NCI-H510A (cell line): ENCODE measurements around the gene NDFIP1.
"Not testable (repeated sequence)": the region's sequence is repeated elsewhere in the genome, so short reads cannot be mapped to it uniquely, and the experiment has no call there.

Source experiments
- DNase-seq: peaks from one replicate; lab custom pipeline; 2025; lab: John Stamatoyannopoulos, UW

NDFIP1 gene

GRCh38 chr5:142108432-142109330, at the start of gene NDFIP1:
Gene NDFIP1, plus strand, starts transcription at chr5:142108779. Its CDS starts 196 bp downstream, at chr5:142108975.
- peak; percentile 49 for DNase-seq

- DNase-seq = no peak
Measured at GRCh38 chr5:142059304-142059940, 49.2 kb upstream of the NDFIP1 start.

GRCh38 chr5:142063376-142063775, 45.2 kb upstream of the NDFIP1 start:
- DNase-seq = no peak

- no peak for DNase-seq
Measured at GRCh38 chr5:142063878-142064331, 44.7 kb upstream of the NDFIP1 start.

GRCh38 chr5:142065273-142065672, 43.3 kb upstream of the NDFIP1 start:
- DNase-seq = no peak

GRCh38 chr5:142069606-142070399, 38.8 kb upstream of the NDFIP1 start:
- no peak for DNase-seq

- DNase-seq = no peak
Measured at GRCh38 chr5:142070734-142071133, 37.8 kb upstream of the NDFIP1 start.

- DNase-seq = no peak
Measured at GRCh38 chr5:142072488-142072887, 36.1 kb upstream of the NDFIP1 start.

GRCh38 chr5:142073362-142073988, 35.1 kb upstream of the NDFIP1 start:
- no peak for DNase-seq

- no peak for DNase-seq
Measured at GRCh38 chr5:142074006-142074405, 34.6 kb upstream of the NDFIP1 start.

GRCh38 chr5:142078221-142078620, 30.4 kb upstream of the NDFIP1 start:
- no peak for DNase-seq

GRCh38 chr5:142078706-142079105, 29.9 kb upstream of the NDFIP1 start:
- no peak for DNase-seq

GRCh38 chr5:142079306-142079721, 29.3 kb upstream of the NDFIP1 start:
- no peak for DNase-seq

- no peak for DNase-seq
Measured at GRCh38 chr5:142080248-142080647, 28.3 kb upstream of the NDFIP1 start.

- DNase-seq = no peak
Measured at GRCh38 chr5:142082182-142082781, 26.3 kb upstream of the NDFIP1 start.

- DNase-seq = no peak
Measured at GRCh38 chr5:142086229-142086628, 22.4 kb upstream of the NDFIP1 start.

- DNase-seq = no peak
Measured at GRCh38 chr5:142086679-142087078, 21.9 kb upstream of the NDFIP1 start.

GRCh38 chr5:142087920-142088679, 20.5 kb upstream of the NDFIP1 start:
- DNase-seq = no peak

- not testable (repeated sequence) for DNase-seq
Measured at GRCh38 chr5:142088855-142089479, 19.6 kb upstream of the NDFIP1 start.

GRCh38 chr5:142091012-142091411, 17.6 kb upstream of the NDFIP1 start:
- no peak for DNase-seq
